Neural progenitor cell (in vitro differentiated cells): ENCODE measurements around the gene CWC25.

Experiments used
- EZH2 ChIP-seq: fragments of 200-600 bp; sonication (generic); IDR thresholded peaks from 2 replicates; pipeline ENCODE4 v1.6.1; 2017; ENCODE audit warnings: antibody characterized with exemption, mild to moderate bottlenecking, moderate library complexity
- TF ChIP-seq, protein P1 (sequence below): fragments of 200-600 bp; sonication (generic); IDR thresholded peaks from 2 replicates; pipeline ENCODE4 v1.5.1; 2017; ENCODE audit warnings: antibody characterized with exemption, mild to moderate bottlenecking

DNA sequence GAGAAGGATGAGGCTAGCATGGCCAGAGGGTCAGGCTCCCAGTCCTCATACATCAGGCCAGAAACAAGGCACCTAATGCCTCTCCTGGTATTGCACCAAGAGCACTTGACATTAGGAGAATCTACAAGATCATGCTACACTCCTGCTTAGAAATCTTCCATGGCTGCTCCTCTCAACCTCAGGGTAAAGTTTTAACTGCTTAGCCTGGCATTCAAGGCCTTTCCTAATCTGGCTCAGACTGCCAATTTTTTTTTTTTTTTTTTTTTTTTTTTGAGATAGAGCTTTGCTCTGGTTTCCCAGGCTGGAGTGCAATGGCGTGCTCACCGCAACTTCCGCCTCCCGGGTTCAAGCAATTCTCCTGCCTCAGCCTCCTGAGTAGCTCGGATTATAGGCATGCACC, 34.0 kb downstream of the CWC25 start:
- TF ChIP-seq, protein P1, sequence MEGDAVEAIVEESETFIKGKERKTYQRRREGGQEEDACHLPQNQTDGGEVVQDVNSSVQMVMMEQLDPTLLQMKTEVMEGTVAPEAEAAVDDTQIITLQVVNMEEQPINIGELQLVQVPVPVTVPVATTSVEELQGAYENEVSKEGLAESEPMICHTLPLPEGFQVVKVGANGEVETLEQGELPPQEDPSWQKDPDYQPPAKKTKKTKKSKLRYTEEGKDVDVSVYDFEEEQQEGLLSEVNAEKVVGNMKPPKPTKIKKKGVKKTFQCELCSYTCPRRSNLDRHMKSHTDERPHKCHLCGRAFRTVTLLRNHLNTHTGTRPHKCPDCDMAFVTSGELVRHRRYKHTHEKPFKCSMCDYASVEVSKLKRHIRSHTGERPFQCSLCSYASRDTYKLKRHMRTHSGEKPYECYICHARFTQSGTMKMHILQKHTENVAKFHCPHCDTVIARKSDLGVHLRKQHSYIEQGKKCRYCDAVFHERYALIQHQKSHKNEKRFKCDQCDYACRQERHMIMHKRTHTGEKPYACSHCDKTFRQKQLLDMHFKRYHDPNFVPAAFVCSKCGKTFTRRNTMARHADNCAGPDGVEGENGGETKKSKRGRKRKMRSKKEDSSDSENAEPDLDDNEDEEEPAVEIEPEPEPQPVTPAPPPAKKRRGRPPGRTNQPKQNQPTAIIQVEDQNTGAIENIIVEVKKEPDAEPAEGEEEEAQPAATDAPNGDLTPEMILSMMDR = no peak
- TF ChIP-seq EZH2 = no peak
